HG03342 (cell line): ENCODE measurements around the gene SUMO2.

Experiments
- ATAC-seq: cut with Tn5 transposase; IDR thresholded peaks from one replicate; pipeline ENCODE4 v1.9.1; 2021; ENCODE audit warnings: mild to moderate bottlenecking, moderate library complexity; ENCODE audit not compliant: unreplicated experiment

Gene SUMO2

GRCh38 chr17:75124819-75125162 is 58.0 kb downstream of the SUMO2 start:
- ATAC-seq = no peak

- no peak for ATAC-seq
These were observed 58.5 kb downstream of the SUMO2 start for GRCh38 chr17:75124041-75124818.

GRCh38 chr17:75118307-75118706 is 64.5 kb downstream of the SUMO2 start:
- no peak for ATAC-seq

GRCh38 chr17:75116737-75117136 is 66.0 kb downstream of the SUMO2 start:
- no peak for ATAC-seq
